ENCODE results near the gene RAB20. TPM values are rescaled to one million over a fixed set of nuclear protein-coding genes. Genes with fewer than 3 reads are reported as not detected.
"Not testable (repeated sequence)": the region's sequence is repeated elsewhere in the genome, so short reads cannot be mapped to it uniquely, and the experiment has no call there.

Gene RAB20, protein sequence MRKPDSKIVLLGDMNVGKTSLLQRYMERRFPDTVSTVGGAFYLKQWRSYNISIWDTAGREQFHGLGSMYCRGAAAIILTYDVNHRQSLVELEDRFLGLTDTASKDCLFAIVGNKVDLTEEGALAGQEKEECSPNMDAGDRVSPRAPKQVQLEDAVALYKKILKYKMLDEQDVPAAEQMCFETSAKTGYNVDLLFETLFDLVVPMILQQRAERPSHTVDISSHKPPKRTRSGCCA
- 1.5 TPM for total RNA-seq (ENCODE audit: unreplicated experiment)
- long read RNA-seq, partial matches to known transcripts, result 0 of 1 reads
- long read RNA-seq, other reads (novel, unspliced or antisense), result 0 of 1 reads

DNA sequence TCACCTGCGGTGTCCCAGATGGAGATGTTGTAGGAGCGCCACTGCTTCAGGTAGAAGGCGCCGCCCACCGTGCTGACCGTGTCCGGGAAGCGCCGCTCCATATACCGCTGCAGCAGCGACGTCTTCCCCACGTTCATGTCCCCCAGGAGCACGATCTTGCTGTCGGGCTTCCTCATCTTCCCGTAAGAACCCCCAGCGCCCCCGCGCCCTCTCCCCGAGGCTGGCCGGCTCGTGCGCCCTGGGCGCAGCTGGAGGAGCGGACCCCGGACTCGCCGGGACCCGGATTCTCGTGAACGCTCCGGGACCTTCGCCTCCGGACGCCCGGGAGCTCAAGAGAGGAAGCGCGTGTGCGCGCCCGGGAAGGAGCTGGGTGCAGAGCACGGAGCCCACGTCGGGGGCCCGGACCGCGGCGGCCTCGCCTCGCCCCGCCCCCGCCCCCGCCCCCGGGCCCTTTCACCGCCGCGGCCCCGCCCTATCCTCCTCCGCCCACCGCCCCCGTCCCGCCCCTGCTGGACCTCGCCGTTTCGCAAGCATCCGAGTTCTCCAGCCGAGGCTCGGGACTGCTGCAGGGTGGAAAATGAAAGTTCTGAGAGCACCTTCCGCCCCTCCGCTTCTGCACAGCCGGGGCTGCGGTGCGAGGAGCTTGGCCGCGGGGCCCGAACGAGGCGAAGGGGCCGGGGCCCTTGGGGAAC, at the start of gene RAB20:
Gene RAB20 (minus strand): TSS at position 379 of the 692 bp plus-strand sequence. CDS start 203 bp downstream, at position 176.
- peak within 1 kb of the TSS; percentile 18 for H3K27ac Mint-ChIP-seq (ENCODE audit: unreplicated experiment)
- H3K9me3 Mint-ChIP-seq (ENCODE audit: unreplicated experiment), result peaks cover 5% of the 10 kb centered on the region

DNA sequence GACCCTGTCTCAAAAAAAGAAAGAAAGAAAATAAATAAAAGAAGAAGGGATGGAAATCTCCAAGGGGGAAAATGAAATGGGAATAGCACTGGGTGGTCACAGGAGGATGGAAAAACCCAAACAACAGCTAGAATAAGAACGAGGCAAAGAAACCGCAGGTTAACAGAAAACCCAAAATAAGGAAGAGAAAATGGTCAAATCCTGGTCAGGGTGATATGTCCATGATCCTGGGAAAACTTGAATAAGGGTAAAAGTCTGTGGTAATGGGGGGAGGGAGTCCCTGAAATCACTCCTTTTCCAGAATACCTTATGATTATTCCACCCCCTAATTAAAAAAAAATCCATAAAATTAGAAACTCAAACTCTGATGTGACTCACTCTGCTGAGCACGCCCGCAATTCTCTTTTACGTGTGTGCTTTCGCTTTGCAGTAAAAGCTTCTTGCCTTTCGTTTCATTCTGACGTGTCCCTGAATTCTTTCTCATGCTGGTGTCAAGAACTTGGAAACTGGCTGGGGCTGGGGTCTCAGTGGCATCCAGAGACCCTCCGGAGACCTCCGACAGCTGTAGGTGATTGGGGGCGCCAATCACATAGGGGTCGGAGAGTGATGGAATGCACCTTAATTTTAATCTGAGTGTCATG, 49.6 kb upstream of the RAB20 start:
- Mint-ChIP-seq H3K4me1 (ENCODE audit: unreplicated experiment) (peaks cover 5% of the 10 kb centered on the region), H3K27ac (ENCODE audit: unreplicated experiment) (no peak overlapping the region), H3K4me3 (ENCODE audit: unreplicated experiment) (no peak overlapping the region), H3K27me3 (ENCODE audit: unreplicated experiment) (peaks cover 2% of the 10 kb centered on the region), H3K36me3 (ENCODE audit: low read depth, unreplicated experiment) (no peaks in the 10 kb centered on the region), H3K9me3 (ENCODE audit: unreplicated experiment) (no peaks in the 10 kb centered on the region)
- TF ChIP-seq, protein P1, sequence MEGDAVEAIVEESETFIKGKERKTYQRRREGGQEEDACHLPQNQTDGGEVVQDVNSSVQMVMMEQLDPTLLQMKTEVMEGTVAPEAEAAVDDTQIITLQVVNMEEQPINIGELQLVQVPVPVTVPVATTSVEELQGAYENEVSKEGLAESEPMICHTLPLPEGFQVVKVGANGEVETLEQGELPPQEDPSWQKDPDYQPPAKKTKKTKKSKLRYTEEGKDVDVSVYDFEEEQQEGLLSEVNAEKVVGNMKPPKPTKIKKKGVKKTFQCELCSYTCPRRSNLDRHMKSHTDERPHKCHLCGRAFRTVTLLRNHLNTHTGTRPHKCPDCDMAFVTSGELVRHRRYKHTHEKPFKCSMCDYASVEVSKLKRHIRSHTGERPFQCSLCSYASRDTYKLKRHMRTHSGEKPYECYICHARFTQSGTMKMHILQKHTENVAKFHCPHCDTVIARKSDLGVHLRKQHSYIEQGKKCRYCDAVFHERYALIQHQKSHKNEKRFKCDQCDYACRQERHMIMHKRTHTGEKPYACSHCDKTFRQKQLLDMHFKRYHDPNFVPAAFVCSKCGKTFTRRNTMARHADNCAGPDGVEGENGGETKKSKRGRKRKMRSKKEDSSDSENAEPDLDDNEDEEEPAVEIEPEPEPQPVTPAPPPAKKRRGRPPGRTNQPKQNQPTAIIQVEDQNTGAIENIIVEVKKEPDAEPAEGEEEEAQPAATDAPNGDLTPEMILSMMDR (IDR thresholded peaks at IDR 0.05; ENCODE audit: unreplicated experiment), result no peak
- no peak for DNase-seq (ENCODE audit: low spot score)

More for the DNA sequence above, at the start of gene RAB20:
- H3K4me1 Mint-ChIP-seq (ENCODE audit: unreplicated experiment), result peaks cover 8% of the 10 kb centered on the region
- peaks cover 7% of the 10 kb centered on the region for H3K27me3 Mint-ChIP-seq (ENCODE audit: unreplicated experiment)
- H3K4me3 Mint-ChIP-seq (ENCODE audit: unreplicated experiment), result peak within 1 kb of the TSS; percentile 94
- peak; percentile 73 for DNase-seq (ENCODE audit: low spot score)
- TF ChIP-seq, protein P1 (IDR thresholded peaks at IDR 0.05; ENCODE audit: unreplicated experiment), result no peak
- peaks cover 8% of the 10 kb centered on the region for H3K36me3 Mint-ChIP-seq (ENCODE audit: low read depth, unreplicated experiment)

DNA sequence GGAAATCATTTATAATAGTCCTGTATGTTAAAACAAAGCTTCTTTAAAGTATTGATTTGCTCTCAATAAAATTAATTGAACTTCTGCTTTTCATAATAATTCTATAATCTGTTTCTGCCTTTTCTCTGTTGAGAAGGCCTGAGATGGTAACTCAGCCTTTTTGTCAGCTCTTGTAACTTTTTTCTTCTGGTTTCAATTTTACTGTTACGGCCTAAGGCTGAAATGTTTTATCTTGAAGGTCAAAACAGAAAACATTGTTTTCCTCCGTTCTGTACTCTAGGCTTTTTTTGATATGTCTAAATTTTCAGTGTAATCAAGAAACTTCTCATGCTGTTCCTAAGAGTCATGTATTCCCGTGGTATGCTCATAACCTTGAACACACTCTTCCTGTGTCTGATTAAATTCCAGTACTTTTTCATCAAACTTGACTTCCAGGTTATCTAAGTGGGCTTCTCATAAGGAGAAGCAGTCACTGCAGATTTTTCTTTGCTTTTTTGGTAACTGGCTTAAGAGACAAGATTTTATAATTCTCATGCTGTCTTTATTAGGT, 46.2 kb upstream of the RAB20 start:
- H3K36me3 Mint-ChIP-seq (ENCODE audit: low read depth, unreplicated experiment), result no peaks in the 10 kb centered on the region
- H3K9me3 Mint-ChIP-seq (ENCODE audit: unreplicated experiment), result no peaks in the 10 kb centered on the region
- no peak overlapping the region for H3K4me3 Mint-ChIP-seq (ENCODE audit: unreplicated experiment)
- DNase-seq (ENCODE audit: low spot score), result no peak
- no peaks in the 10 kb centered on the region for H3K4me1 Mint-ChIP-seq (ENCODE audit: unreplicated experiment)
- H3K27ac Mint-ChIP-seq (ENCODE audit: unreplicated experiment), result no peak overlapping the region
- TF ChIP-seq, protein P1 (IDR thresholded peaks at IDR 0.05; ENCODE audit: unreplicated experiment), result no peak
- no peaks in the 10 kb centered on the region for H3K27me3 Mint-ChIP-seq (ENCODE audit: unreplicated experiment)

DNA sequence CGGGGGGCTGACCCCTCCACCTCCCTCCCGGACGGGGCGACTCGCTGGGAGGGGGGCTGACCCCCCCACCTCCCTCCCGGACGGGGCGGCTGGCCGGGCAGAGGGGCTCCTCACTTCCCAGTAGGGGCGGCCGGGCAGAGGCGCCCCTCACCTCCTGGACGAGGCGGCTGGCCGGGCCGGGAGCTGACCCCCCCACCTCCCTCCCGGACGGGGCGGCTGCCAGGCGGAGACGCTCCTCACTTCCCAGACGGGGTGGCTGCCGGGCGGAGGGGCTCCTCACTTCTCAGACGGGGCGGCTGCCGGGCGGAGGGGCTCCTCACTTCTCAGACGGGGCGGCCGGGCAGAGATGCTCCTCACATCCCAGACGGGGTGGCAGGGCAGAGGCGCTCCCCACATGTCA, 44.8 kb upstream of the RAB20 start:
- not testable (repeated sequence) for H3K4me3 Mint-ChIP-seq (ENCODE audit: unreplicated experiment); H3K27me3 Mint-ChIP-seq (ENCODE audit: unreplicated experiment); H3K27ac Mint-ChIP-seq (ENCODE audit: unreplicated experiment); H3K4me1 Mint-ChIP-seq (ENCODE audit: unreplicated experiment); H3K9me3 Mint-ChIP-seq (ENCODE audit: unreplicated experiment); H3K36me3 Mint-ChIP-seq (ENCODE audit: low read depth, unreplicated experiment); DNase-seq (ENCODE audit: low spot score)

DNA sequence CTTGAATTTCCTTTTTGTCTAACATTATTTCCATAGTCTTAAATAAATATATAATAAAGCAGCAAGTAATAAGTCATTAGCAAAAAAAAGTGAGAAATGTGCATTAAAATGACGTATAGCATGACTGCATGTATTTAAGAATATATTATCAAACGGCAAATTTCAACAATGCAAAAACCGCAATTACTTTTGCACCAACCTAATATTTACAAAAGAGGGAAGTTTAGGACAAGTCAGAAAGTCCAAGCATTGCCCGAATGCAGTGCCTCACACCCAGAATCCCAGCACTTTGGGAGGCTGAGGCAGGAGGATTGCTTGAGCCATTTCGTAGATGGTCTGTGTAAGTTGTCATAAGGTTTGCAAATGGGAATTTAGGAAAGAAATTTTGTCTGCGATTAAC, 43.6 kb upstream of the RAB20 start:
- no peak overlapping the region for H3K4me3 Mint-ChIP-seq (ENCODE audit: unreplicated experiment)
- no peaks in the 10 kb centered on the region for H3K9me3 Mint-ChIP-seq (ENCODE audit: unreplicated experiment)
- no peaks in the 10 kb centered on the region for H3K27me3 Mint-ChIP-seq (ENCODE audit: unreplicated experiment)
- no peak for DNase-seq (ENCODE audit: low spot score)
- peaks cover 2% of the 10 kb centered on the region for H3K4me1 Mint-ChIP-seq (ENCODE audit: unreplicated experiment)
- H3K27ac Mint-ChIP-seq (ENCODE audit: unreplicated experiment), result no peak overlapping the region
- no peaks in the 10 kb centered on the region for H3K36me3 Mint-ChIP-seq (ENCODE audit: low read depth, unreplicated experiment)
- TF ChIP-seq, protein P1 (IDR thresholded peaks at IDR 0.05; ENCODE audit: unreplicated experiment), result no peak

All from endothelial cell (in vitro differentiated cells).